ENCODE results near the gene CLCN1.

CLCN1 gene

DNA sequence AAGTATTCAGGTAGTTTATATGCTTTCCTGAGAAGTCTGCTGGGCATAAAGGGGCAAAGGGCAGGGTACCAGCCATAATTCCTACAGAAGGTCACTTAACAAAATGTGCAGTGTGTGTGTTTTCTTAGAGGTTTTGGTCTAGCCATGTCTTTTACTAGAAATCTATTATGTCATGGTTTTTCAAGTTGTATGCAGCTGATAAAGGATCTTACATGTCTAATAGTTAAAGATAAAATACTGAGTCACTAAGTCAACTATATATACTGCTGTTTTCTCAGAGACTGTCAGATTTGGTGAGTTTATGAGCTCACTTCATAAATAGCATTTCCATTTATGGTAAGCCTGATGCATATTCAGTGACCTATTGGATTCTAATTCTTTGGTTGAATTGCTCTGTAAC lies 20.0 kb upstream of the CLCN1 start:
- DNase-seq: no peak

DNA sequence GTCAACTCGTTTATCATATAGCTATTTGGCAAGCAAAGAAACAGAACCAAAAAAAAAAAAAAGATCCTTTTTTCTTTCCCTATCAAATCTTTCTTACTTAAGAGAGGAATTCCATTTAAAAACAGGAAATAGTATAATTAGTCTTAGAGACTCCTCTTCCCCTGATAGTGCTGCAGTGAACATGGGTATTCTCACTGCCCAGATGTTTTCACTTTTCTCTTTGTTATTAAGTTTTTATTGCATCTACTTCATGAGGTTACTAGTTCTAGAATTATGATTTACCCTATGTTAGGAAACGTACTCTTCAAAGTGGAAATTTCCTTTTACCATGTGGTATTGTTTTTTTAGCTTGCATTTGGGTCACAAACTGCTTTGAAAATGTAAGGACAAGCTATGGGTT lies 19.2 kb upstream of the CLCN1 start:
- no peak for DNase-seq

DNA sequence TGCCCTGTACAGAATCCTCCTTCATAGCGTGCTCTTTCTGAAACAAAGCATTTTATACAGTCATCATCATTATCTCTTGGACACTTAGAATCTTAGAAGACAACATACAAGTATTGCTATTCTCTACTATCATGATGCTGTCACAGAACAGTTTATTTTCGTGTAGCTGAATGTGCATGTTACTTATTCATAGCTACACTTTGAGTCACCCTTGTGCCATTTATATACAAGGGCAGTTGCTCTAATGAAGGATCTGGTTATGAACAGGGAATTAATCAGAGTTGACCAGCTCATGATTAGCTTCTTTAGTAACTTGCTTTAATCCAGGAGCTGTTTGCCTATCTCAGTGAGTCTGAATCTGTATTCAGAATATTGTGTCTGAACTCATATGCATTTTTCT lies 16.6 kb upstream of the CLCN1 start:
- DNase-seq: no peak

DNA sequence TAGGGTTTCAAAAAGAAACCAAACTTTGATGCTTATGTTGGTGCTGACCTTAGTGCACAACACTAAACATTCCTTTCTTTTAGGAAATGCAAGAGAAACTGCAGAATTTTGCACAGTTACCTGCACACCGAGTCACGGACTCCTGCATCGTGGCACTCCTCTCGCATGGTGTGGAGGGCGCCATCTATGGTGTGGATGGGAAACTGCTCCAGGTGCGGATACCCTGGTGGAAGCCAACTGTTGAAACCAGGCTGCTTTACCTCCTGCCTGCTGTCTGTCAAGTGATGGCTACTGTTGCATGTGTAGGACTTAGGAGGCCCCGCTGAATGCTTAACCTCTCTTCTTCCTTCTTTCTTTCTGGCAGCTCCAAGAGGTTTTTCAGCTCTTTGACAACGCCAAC lies 16.1 kb upstream of the CLCN1 start:
- DNase-seq: peak; percentile 56 to 76

DNA sequence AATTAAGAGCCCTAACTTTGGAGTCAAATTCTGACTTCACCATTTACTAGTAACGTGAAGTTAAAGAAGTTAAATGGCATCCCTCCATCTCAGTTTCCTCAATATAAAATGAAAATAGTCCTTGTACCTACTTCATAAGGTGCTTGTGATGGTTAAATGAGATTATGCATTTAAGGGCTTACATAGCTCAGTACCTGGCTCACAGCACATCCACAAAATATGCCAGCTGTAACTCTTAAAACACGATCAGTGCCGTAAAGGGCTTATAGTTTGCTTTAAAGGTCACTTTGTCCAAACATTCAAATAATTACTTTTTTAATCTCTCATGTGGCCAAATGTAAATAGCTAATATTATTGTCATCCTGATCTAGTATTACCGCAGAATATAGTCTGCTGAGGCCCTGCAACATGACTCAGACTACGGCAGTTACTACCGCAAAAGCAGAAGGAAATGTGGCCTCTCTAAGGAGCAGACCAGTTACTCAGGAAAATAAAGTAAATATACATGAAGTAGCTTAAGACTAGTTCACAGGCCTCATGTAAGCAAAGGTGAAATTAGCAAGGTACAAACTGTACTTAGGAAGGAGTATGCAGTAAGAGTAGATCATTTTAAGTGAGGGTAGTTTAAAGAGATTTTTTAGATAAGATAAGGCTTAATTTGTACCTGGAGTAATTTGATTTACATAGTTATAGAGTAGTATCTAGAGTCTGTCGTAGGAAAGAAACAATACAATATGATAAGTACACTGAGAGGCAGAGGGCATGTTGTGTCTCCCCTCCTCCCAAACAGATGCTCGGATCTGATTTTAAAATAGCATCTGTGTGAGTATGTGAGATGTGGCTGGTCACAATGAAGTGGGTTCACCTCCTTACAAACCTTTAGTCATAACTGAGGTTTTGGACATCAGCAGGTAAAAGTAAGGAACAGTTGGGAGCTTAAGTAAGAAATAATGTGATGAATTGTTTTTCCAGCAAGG lies 14.7 kb upstream of the CLCN1 start:
- DNase-seq: peak in 1 of 2 donors; percentile 10

DNA sequence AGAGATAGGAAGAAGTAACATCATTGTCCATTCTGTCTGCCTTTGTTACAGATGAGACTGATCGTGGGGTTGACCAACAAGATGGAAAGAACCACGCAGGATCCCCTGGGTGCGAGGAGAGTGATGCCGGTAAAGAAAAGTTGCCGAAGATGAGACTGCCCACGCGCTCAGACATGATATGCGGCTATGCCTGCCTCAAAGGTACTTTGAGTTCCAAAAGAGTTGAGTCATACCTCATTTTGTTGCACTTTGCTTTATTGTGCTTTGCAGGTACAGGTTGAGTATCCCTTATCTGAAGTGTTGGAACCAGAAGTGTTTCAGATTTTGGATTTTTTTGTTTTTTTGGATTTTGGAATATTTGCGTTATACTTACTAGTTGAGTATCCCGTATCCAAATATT lies 12.2 kb upstream of the CLCN1 start:
- no peak for DNase-seq

DNA sequence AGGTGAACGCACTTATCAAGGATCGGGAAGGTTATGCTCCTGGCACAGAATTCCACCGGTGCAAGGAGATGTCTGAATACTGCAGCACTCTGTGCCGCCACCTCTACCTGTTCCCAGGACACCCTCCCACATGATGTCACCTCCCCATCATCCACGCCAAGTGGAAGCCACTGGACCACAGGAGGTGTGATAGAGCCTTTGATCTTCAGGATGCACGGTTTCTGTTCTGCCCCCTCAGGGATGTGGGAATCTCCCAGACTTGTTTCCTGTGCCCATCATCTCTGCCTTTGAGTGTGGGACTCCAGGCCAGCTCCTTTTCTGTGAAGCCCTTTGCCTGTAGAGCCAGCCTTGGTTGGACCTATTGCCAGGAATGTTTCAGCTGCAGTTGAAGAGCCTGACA lies 11.0 kb upstream of the CLCN1 start:
- no peak for DNase-seq

DNA sequence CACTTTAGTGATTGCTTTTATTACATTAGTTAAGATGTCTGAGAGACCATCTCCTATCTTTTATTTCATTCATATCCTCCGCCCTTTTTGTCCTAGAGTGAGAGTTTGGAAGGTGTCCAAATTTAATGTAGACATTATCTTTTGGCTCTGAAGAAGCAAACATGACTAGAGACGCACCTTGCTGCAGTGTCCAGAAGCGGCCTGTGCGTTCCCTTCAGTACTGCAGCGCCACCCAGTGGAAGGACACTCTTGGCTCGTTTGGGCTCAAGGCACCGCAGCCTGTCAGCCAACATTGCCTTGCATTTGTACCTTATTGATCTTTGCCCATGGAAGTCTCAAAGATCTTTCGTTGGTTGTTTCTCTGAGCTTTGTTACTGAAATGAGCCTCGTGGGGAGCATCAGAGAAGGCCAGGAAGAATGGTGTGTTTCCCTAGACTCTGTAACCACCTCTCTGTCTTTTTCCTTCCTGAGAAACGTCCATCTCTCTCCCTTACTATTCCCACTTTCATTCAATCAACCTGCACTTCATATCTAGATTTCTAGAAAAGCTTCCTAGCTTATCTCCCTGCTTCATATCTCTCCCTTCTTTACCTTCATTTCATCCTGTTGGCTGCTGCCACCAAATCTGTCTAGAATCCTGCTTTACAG lies 10.4 kb upstream of the CLCN1 start:
- peak; percentile 66 to 75 for DNase-seq

DNA sequence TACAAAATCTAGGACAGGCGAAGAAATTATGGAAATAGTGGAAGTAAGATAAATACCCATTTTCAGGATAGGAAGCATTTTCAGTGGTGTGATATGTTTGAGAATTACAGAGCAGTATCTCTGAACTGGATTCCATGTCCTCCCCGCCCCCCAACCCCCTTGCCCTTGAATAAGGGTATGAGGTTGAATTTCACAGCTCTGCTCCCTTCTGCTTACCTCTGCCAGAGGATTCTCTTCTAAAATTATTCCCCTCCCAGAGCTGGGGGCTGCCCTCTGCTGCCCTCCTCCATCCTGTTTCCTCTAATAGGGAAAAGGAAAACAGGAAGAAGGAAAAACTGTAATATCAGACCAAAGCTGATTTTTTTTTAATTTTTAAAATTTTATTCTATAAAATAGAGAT lies 7.3 kb upstream of the CLCN1 start:
- DNase-seq: no peak

DNA sequence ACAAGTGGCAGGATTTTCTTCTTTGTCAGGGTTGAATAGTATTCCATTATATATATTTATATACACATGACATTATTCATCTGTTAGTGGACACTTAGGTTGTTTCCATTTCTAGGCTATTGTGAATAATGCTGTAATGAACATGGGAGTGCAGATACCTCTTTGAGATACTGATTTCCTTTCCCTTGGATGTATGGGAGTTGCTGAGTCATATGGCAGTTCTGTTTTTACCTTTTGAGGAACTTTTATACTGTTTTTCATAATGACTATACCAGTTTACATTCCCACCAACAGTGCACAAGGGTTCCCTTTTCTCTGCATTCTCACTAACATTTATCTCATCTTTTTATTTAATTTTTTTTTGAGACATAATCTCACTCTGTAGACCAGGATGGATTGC lies 1.8 kb upstream of the CLCN1 start:
- DNase-seq: no peak

DNA sequence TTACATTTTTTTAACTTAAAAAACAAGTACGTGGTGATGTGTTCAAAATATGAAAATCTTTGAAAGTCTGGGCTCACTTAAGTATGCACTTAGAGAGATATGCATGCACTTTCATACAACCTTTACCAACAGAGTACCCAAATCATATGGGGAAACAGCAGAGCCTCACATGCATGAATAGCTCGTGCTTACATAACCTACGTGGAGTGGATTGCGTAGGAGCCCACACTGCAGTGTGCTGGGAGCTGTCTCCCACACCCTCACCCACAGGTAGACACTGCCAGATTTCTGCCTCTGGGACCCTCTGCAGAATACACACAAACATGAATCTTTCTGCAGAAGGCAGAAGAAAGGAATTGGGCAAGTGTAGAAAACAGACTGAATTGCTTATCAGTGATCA lies 581 bp downstream of the CLCN1 start:
- no peak for DNase-seq

DNA sequence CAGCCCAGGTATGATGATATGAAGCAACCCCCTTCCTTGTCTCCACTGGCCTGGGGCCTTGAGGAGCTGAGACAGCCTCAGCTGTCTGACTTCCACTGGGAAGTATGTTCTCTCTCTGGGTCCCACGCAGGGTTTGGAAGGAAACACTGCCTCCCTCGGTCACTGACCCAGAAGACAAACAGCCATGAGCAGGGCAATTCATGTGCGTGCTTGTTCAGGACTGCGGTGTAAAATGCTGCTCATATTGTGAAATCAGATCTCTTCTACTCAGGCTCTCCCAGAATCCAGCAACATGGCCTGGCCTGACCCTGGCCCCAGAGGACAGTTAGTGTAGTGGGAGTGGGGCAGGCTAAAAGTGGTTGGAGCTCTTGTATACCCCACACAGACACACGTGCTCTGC lies 2.8 kb downstream of the CLCN1 start:
- DNase-seq: no peak

DNA sequence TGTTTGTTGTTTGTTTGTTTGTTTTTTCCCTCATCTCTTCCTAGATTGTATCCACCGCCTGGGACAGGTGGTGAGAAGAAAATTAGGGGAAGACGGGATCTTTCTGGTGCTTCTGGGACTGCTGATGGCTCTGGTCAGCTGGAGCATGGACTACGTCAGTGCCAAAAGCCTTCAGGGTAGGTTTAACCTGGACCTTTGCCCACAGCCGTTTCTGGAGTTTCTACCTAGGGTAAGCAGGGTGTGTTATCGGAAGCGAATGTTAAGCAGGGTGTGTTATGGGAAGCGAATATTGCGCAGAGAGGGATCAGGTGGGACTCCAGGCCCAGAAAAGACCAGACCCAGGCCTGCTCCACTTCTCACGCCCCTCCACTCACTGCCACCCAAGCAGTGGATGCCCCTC lies 4.7 kb downstream of the CLCN1 start:
- DNase-seq: no peak

DNA sequence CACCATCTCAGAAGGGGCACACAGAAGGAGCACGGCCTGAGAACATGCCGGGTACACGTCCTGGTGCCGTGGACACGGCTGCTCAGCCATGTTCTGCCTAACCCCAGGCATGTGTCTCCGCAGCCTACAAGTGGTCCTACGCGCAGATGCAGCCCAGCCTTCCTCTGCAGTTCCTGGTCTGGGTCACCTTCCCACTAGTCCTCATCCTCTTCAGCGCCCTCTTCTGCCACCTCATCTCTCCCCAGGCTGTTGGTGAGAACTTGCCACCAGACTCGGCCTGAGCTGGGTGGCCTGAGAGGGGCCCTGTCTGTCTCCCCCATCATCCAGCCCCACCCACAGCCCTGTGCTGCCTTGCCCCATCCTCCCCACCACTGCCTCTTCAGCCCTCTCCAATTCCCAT lies 5.3 kb downstream of the CLCN1 start:
- no peak for DNase-seq

DNA sequence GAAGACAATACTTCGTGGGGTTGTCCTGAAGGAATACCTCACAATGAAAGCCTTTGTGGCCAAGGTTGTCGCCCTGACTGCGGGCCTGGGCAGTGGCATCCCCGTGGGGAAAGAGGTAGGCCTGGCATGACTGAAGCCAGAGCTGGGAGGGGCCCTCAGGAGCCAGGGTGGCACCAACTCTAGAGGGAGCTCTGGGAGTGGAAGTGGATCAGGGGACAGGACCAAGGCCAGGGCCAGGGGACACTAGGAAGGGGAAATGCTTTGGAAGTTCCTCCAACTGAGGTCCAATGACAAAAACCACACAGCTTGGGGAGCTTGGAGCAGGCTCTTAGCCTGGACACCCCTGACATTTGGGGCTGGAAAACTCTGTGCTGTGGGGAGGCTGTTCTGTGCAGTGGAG lies 5.8 kb downstream of the CLCN1 start:
- DNase-seq: peak in 1 of 2 donors; percentile 28

DNA sequence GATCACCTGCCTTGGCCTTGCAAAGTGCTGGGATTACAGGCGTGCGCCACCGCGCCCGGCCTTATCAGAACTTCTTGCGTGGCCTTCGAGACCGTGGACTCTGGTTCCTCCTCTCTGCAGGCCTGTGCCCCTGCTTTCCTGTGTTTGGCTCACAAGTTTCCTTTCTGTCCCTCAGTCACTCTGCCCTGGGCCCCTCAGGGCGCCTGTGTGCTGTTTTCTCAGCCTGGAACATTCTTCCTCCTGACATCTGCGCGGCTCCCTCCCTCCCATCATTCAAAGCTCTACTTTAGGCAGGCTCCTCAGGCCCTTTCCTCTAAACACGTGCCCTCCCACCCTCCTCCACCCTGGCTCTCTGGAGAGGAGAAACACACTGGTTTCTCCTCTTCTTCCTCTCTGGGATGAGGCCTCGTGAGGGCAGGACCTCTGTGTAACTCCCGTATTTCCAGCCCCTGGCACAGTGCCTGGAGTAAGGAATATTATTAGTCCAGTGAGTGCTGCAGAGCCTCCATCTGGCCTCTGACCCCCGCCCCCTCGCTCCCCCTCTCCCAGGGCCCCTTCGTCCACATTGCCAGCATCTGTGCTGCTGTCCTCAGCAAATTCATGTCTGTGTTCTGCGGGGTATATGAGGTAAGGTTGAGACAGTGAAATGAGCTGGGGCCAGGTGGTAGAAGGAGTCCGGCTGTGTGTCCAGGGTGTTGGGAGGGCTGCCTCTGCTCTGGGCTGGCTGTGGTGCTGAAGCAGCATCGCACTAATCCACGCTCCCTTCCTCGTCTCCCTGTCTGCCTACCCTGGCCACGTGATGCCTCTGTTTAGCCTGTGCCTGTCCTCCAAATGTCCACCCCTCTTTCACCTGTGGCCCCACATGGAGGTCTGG lies 7.1 kb downstream of the CLCN1 start:
- no peak for DNase-seq

DNA sequence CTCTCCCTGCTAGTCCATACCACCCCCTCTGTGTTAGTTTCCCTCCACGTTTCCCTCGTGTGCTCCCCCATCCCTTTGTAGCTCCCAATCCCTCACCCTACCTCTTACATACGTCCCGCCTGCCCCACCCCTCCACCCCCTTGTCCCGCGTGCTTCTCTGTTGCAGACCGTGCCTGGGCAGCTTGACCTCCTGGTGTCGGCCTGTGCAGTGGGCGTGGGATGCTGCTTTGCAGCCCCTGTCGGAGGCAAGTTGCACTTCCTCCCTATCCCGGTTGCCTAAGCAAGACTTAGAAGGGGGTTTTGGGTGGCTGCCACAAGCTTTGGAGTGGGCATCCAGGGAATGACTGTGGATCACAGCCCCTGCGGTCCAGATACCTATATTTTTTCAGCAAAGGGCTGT lies 7.7 kb downstream of the CLCN1 start:
- no peak for DNase-seq

DNA sequence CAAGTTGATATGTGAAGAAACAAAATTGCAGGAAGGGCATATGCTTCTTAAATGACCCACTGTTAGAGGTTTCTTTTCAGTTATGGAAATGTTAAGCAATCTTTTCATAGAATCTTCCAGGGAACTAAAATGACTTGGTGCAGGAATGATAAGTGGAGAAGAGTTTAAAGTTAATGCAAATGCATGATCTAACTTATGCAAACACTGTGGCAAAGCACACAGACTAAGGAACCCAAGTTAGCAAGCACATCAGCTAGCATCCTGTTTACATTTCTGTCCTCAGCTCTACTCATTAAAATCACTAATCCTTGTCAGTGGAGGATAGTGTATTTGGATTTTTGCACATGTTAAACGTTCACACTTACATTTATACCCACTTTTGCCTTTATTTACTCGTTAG lies 9.3 kb downstream of the CLCN1 start:
- DNase-seq: no peak

DNA sequence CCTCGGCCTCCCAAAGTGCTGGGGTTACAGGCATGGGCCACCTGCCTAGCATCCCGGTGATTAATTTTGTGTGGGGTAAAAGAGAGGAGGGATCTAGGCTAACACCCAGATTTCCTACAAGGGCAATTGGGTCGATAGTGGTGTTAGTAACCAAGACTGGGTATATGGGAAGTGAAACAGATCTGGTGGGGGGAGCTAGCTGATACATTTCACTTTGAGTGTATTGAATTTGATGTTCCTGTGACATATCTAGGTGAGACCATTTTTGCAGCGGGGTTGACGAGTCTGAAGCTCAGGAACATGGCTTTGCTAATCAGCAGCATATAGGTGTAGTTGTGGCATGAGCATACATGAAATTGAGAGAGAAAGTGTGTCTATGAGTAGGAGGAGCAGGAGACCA lies 12.0 kb downstream of the CLCN1 start:
- no peak for DNase-seq

DNA sequence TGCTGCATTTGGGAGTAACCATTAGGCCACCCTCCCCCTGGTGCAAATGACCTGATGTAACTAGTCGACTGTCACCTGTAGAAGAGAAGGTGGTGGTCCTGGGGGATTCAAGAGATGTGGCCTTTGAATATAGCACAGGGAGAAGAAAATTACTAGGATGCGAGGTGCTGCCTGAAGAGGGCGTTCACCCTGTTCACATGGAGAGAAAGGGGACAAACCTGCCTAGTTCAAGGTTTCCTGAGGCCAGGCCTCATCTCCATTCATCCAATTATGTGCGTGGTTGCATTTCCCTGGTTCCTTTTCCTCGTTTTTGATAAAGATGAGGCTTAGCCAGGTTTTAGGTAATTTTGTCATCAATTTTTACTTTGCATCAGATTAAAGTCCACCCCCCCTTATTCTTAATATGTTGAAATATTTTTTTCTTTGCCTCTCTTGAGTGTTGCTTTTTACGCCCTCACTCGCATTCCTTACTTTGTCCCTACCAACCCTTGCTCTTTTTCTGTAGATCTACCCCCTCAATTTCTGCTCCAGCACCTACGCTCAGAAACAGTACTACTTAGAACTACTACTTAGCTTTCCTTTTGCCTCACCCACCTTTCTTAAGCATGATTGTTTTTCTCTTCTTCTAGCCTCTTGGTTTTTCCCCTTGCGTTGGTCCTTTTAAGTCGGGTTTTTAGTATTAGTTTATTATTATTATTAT lies 13.7 kb downstream of the CLCN1 start:
- DNase-seq: no peak

DNA sequence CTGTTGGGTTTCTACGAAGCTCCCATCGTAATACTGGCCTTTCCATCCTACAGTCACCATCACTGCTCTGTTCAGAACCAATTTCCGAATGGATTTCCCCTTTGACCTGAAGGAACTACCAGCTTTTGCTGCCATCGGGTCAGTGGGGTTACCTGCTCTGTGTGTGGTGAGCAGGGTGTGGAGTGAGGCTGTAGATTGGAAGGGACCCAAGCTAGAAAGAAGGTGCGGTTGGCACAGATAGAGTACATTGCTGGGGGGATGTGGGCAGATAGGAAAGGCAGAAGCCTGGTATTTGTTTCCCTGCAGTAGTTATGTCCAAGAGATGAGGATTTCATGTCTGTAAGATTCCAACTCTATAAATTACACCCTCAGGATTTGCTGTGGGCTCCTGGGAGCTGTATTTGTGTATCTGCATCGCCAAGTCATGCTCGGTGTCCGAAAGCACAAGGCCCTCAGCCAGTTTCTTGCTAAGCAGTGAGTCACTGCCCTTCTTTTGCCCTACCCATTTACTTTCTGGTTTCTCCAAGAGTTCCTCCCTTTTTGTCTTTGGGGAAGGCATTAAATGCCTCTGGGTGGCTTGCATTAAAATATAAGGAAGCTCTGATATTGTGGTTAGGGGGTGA lies 15.4 kb downstream of the CLCN1 start:
- peak in 1 of 2 donors; percentile 34 for DNase-seq

DNA sequence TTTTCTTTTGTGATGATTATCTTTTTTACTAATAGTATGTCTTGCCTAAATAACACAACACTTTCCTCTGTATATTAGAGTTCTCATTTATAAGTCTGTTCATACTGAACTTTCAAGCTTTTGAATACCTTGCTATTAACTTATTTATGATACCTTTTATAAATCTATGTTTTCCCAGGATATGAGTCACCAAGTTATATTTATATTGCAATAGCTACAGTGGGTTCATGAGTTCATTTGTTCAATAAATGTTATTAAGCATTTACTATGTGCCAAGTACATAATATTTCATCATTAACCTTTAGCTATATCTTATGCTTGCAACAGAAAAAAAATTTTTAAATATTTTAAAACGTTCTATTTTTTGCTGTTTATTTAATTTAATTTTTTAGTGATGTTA lies 18.3 kb downstream of the CLCN1 start:
- DNase-seq: no peak
